ENCODE data around the gene KRT35.
A peak's percentile ranks its signal among the peaks of the same experiment; 100 is the strongest.

DNA sequence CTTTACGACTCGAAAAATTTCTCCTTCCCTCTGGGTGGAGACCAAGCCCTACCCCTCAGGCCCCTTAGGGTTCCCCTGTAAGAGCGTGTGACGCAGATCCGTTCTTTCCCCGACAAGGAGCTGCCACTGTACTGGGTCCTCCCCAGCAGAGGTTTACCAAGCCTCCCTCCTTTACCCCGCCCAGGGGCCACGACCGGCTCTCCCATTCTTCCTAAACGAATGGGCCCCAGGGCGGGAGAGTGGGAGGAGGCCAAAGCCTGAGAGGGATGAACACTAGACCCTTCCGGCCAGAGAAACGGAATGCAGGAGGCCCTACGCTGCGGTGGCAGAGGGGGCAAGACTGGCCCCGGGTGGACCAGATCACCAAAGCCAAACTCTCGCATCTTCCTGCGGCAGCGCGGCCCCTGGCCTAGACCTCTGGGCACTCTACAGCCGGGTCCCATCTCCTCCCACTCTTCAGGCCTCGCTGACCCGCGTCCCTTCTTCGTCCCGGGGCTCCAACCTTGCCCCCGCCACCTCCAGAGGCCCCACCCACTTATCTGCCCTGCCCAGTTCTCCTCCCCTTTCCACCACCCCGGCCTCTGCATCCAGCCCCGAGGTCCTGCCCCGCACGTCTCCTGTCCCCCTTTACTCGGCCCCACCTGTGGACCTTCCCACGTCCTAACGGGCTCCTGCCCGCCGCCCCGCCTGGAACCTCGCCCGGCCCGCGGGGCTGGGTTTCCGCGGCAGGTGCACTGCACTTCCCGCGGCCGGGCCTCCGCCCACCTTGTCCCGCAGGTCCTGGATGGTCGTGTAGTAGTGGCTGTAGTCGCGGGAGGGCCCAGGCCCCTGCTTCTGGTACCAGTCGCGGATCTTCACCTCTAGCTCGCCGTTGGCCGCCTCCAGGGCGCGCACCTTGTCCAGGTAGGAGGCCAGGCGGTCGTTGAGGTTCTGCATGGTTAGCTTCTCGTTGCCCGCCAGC lies 46.4 kb upstream of the KRT35 start:
- TF ChIP-seq, protein P1, sequence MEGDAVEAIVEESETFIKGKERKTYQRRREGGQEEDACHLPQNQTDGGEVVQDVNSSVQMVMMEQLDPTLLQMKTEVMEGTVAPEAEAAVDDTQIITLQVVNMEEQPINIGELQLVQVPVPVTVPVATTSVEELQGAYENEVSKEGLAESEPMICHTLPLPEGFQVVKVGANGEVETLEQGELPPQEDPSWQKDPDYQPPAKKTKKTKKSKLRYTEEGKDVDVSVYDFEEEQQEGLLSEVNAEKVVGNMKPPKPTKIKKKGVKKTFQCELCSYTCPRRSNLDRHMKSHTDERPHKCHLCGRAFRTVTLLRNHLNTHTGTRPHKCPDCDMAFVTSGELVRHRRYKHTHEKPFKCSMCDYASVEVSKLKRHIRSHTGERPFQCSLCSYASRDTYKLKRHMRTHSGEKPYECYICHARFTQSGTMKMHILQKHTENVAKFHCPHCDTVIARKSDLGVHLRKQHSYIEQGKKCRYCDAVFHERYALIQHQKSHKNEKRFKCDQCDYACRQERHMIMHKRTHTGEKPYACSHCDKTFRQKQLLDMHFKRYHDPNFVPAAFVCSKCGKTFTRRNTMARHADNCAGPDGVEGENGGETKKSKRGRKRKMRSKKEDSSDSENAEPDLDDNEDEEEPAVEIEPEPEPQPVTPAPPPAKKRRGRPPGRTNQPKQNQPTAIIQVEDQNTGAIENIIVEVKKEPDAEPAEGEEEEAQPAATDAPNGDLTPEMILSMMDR (CRISPR knock-in tag; IDR thresholded peaks at IDR 0.05) = peak; percentile 43
- TF ChIP-seq CSRNP1 (CRISPR knock-in tag; IDR thresholded peaks at IDR 0.05) (no peak), ATF3 (CRISPR knock-in tag; IDR thresholded peaks at IDR 0.05) (no peak)
- TF ChIP-seq, protein P2, sequence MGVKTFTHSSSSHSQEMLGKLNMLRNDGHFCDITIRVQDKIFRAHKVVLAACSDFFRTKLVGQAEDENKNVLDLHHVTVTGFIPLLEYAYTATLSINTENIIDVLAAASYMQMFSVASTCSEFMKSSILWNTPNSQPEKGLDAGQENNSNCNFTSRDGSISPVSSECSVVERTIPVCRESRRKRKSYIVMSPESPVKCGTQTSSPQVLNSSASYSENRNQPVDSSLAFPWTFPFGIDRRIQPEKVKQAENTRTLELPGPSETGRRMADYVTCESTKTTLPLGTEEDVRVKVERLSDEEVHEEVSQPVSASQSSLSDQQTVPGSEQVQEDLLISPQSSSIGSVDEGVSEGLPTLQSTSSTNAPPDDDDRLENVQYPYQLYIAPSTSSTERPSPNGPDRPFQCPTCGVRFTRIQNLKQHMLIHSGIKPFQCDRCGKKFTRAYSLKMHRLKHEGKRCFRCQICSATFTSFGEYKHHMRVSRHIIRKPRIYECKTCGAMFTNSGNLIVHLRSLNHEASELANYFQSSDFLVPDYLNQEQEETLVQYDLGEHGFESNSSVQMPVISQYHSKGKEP (CRISPR knock-in tag; IDR thresholded peaks at IDR 0.05) = no peak
